GM18526 (cell line): ENCODE measurements around the gene NELFE.

Experiments used
- POLR2A ChIP-seq: IDR thresholded peaks from 3 replicates; pipeline ENCODE4 v1.6.1; 2011; ENCODE audit not compliant: insufficient read length; ENCODE audit errors: extremely low read depth

The NELFE gene

GRCh38 chr6:31919624-31920303 is 39.0 kb downstream of the NELFE start:
- TF ChIP-seq POLR2A, result no peak

DNA sequence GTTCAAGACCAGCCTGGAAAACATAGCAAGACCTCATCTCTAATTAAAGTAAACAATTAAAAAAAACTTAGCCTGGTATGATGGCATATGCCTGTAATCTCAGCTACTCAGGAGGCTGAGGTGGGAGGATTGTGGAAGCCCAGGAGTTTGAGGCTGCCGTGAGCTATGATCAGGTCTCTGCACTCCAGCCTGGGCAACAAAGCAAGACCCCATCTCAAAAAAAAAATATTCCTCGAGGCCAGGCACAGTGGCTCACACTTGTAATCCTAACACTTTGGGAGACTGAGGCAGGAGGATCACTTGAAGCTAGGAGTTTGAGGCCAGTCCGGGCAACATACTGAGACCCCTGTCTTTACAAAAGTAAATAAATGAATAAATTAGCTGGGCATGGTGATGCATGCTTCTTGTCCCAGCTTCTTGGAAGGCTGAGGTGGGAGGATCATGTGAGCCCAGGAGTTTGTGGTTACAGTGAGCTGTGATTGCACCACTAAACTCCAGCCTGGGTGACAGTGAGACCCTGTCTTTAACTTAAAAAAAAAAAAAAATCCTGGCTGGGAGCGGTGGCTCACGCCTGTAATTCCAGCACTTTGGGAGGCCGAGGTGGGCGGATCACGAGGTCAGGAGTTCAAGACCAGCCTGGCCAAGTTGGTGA is 40.6 kb downstream of the NELFE start:
- no peak for TF ChIP-seq POLR2A

DNA sequence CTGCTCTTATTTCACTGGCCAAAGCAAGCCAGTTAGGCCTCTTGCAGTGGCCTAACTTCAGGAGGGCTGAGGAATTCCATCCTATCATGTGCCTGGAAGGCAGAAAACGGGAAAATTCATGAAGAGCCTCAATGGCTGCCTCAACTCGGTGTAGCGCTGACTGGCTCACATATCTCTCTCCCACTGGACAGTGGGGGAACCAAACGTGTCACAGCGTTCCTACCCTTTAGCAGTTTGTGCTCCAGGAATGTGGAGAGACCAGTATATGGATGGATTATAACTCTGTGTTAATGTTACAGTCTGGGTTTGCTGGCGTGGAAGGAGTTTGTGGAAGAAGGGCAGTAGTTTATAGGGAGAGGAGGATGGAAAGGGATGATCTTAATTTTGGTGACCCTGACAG is 43.0 kb downstream of the NELFE start:
- no peak for TF ChIP-seq POLR2A

DNA sequence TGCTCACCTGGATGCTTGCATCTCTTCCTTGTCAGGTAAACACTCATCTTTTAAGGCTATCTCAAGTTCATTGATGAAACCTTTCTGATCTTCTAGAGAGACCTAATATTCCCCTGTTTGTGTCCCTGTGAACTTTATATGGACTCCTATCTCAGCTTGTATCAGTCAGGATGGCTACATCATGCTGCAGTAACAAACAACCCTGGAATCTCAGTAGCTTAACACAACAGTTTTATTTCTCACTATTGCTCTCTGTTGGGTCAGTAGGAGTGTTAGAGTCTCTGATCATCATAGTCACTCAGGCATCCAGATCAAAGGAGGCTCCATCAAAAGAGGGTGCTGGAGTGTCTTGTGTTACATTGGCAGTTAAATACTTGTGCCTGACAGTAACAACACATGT is 43.4 kb downstream of the NELFE start:
- no peak for TF ChIP-seq POLR2A

DNA sequence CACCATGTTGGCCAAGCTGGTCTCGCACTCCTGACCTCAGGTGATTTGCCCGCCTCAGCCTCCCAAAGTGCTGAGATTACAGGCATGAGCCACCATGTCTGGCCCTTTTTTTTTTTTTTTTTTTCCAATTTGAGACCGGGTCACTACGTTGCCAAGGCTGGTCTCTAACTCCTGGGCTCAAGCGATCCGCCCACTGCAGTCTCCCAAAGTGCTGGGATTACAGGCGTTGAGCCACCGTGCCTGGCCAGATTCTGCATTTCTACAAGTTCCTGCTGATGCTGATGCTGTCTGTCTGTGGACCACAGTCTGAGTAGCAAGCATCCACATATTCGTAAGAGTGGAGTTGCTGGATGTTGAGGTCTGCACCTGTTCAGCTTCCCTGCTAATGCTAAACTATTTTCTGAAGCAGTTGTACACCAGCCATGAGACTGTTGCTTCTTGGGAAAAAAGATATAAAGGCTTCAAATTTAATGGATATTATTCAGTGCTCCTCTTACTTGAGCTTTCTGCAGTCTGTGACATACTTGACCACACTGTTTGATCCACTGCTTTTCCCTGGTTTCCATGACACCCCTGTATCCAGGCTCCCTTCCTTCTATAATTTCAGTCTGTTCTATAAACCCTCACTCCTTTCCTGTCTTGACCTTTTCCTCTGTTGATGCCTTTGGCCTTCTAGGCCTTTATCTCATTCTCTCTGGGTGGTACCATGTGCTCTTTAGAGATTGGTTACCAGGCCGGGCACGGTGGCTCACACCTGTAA is 46.8 kb downstream of the NELFE start:
- TF ChIP-seq POLR2A, result no peak

GRCh38 chr6:31908791-31909190 is 50.0 kb downstream of the NELFE start:
- TF ChIP-seq POLR2A, result no peak

DNA sequence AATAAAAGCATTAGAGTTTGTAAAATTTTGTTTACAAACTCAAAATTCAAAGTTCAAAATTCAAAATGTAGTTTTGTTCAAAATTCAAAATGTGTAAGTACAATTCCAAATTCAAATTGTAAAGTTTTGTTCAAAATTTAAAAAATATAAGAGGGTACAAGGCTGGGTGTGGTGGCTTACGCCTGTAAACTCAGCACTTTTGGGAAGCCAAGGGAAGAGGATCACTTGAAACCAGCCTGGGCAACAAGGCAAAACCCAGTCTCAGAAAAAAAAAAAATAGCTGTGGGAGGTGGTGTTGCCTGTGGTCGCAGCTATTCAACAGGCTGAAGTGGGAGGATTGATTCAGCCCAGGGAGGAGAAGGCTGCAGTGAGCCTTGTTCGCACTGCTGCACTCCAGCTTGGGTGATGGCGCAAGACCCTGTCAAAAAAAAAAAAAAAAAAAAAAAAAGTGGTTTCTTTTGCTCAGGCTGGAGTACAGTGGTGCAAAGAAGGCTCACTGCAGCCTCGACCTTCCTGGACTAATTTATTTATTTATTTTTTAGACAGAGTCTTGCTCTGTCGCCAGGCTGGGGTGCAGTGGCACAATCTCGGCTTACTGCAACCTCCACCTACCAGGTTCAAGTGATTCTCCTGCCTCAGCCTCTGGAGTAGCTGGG is 51.5 kb downstream of the NELFE start:
- TF ChIP-seq POLR2A, result no peak

DNA sequence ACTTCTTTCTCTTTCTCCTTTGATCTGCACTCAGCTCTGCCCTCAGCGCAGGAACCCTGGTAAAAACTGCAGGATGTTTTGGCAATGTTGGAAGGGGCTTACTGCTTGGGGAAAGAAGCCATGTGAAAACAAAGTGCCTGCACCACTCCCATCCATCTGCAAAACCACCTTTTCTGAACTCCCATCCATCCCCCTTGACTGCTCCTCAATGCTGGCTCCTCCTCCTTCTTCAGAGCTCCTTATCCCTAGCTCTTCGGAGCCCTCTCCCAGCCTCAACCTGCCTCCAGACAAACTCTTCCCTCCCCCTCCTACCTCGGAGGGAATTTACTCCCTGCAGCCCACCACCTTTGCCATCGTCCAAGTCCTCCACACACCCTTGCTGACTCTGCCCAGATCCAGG is 52.6 kb downstream of the NELFE start:
- TF ChIP-seq POLR2A, result no peak

DNA sequence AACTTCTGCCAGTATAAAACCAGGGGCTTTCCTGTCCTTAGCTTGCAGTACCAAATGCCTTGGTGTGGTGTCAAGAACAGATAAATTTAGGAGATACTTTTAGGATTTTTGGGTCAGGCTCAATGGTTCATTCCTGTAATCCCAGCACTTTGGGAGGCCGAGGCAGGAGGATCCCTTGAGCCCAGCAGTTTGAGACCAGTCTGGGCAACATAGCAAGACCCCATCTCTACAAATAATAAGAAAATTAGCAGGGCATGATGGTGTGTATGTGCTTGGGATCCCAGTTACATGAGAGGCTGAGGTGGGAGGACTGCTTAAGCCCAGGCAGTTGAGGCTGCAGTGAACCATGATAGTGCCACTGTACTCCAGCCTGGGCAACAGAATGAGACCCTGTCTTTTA is 53.7 kb downstream of the NELFE start:
- no peak for TF ChIP-seq POLR2A

- no peak for TF ChIP-seq POLR2A
Observed at GRCh38 chr6:31903957-31904356, 54.8 kb downstream of the NELFE start.
